DOHH2 (cell line): ENCODE data around the gene SLC2A6.

ENCODE experiments used
- H3F3A ChIP-seq: fragments of 200-600 bp; sonication (generic), shearing (Covaris generic); 2 replicates; pipeline ENCODE4 v1.6.0; 2016; ENCODE audit warnings: antibody characterized with exemption, mild to moderate bottlenecking; ENCODE audit not compliant: control insufficient read depth, insufficient read depth
- H3K27ac ChIP-seq: fragments of 200-600 bp; sonication (generic); 2 replicates; pipeline ENCODE4 v1.5.1; 2014; ENCODE audit warnings: low read depth, mild to moderate bottlenecking, low read length, moderate library complexity
- H3K27me3 ChIP-seq: fragments of 200-600 bp; sonication (generic); 2 replicates; pipeline ENCODE4 v1.6.1; 2014; ENCODE audit warnings: mild to moderate bottlenecking, low read length, mixed read lengths; ENCODE audit not compliant: control insufficient read depth
- H3K36me3 ChIP-seq: fragments of 200-600 bp; sonication (generic); 2 replicates; pipeline ENCODE4 v1.6.1; 2014; ENCODE audit warnings: mild to moderate bottlenecking, low read length, moderate library complexity, mixed read lengths; ENCODE audit not compliant: control insufficient read depth
- H3K4me1 ChIP-seq: fragments of 200-600 bp; sonication (generic); 2 replicates; pipeline ENCODE4 v1.6.1; 2014; ENCODE audit warnings: mild to moderate bottlenecking, low read length, mixed read lengths; ENCODE audit not compliant: control insufficient read depth
- H3K4me2 ChIP-seq: fragments of 200-600 bp; sonication (generic); 2 replicates; pipeline ENCODE4 v1.6.0; 2014; ENCODE audit warnings: mild to moderate bottlenecking, low read length, moderate library complexity
- H3K4me3 ChIP-seq: fragments of 200-600 bp; sonication (generic); 2 replicates; pipeline ENCODE4 v1.5.1; 2014; ENCODE audit warnings: mild to moderate bottlenecking, low read length, mixed read lengths
- H3K79me2 ChIP-seq: fragments of 200-600 bp; sonication (generic); 2 replicates; pipeline ENCODE4 v1.6.1; 2014; ENCODE audit warnings: mild to moderate bottlenecking, low read length, mixed read lengths; ENCODE audit not compliant: control insufficient read depth
- H3K9me2 ChIP-seq: fragments of 200-600 bp; sonication (generic); replicated peaks from 2 replicates; pipeline ENCODE4 v1.6.1; 2014; ENCODE audit warnings: mild to moderate bottlenecking, low read length, mixed read lengths; ENCODE audit not compliant: control insufficient read depth
- H3K9me3 ChIP-seq: fragments of 200-600 bp; sonication (generic); 2 replicates; pipeline ENCODE4 v1.6.1; 2014; ENCODE audit warnings: antibody characterized with exemption, low read length, mixed read lengths; ENCODE audit not compliant: control insufficient read depth, insufficient read depth
- H4K20me1 ChIP-seq: fragments of 200-600 bp; sonication (generic); 2 replicates; pipeline ENCODE4 v1.6.0; 2014; ENCODE audit warnings: low read depth, mild to moderate bottlenecking, antibody characterized with exemption, low read length, moderate library complexity; ENCODE audit not compliant: control insufficient read depth, insufficient read depth
- CTCF ChIP-seq: fragments of 200-600 bp; sonication (generic); IDR thresholded peaks from one replicate; pipeline ENCODE4 v1.5.1; 2014; ENCODE audit warnings: antibody characterized with exemption, mild to moderate bottlenecking, low read depth, low read length; ENCODE audit not compliant: poor library complexity, severe bottlenecking
- EZH2phosphoT487 ChIP-seq: fragments of 200-600 bp; sonication (generic); IDR thresholded peaks from 2 replicates; pipeline ENCODE4 v1.6.1; 2017; ENCODE audit warnings: borderline replicate concordance, mild to moderate bottlenecking, antibody characterized with exemption, low read length, moderate library complexity, mixed read lengths

The SLC2A6 gene

GRCh38 chr9:133424187-133424586, 54.7 kb downstream of the SLC2A6 start:
- TF ChIP-seq CTCF (no peak), EZH2phosphoT487 (no peak)
- Histone ChIP-seq H3K4me1 (peaks cover 26% of the 10 kb centered on the region), H3K27ac (no peak overlapping the region), H3K27me3 (peaks cover 20% of the 10 kb centered on the region), H3K9me2 (no peaks in the 10 kb centered on the region), H3K4me2 (no peak overlapping the region), H3F3A (peaks cover 13% of the 10 kb centered on the region), H3K79me2 (peaks cover 2% of the 10 kb centered on the region), H3K9me3 (no peaks in the 10 kb centered on the region), H3K4me3 (no peak overlapping the region), H4K20me1 (no peaks in the 10 kb centered on the region), H3K36me3 (no peaks in the 10 kb centered on the region)

- no peaks in the 10 kb centered on the region for H3K9me2 ChIP-seq
- no peak overlapping the region for H3K4me2 ChIP-seq
- H3K4me3 ChIP-seq: no peak overlapping the region
- H3K79me2 ChIP-seq: peaks cover 12% of the 10 kb centered on the region
- TF ChIP-seq CTCF (no peak), EZH2phosphoT487 (no peak)
- H3K27me3 ChIP-seq: peaks cover 19% of the 10 kb centered on the region
- no peak overlapping the region for H3K27ac ChIP-seq
- H4K20me1 ChIP-seq: no peaks in the 10 kb centered on the region
- H3K9me3 ChIP-seq: no peaks in the 10 kb centered on the region
- H3F3A ChIP-seq: peaks cover 13% of the 10 kb centered on the region
- H3K36me3 ChIP-seq: no peaks in the 10 kb centered on the region
- peaks cover 32% of the 10 kb centered on the region for H3K4me1 ChIP-seq
Observed at GRCh38 chr9:133423216-133423615, 55.7 kb downstream of the SLC2A6 start.

GRCh38 chr9:133421615-133422542, 57.0 kb downstream of the SLC2A6 start, which contains the start of gene ADAMTS13:
Gene ADAMTS13, plus strand, starts transcription at chr9:133422367. Its CDS starts 77 bp downstream, at chr9:133422444.
- no peaks in the 10 kb centered on the region for H3K9me2 ChIP-seq
- peaks cover 33% of the 10 kb centered on the region for H3K4me1 ChIP-seq
- H3K4me2 ChIP-seq: no peak within 1 kb of the TSS
- no peak for TF ChIP-seq EZH2phosphoT487
- peak; percentile 32 for TF ChIP-seq CTCF
- peaks cover 6% of the 10 kb centered on the region for H3K36me3 ChIP-seq
- no peak within 1 kb of the TSS for H3K4me3 ChIP-seq
- H3K9me3 ChIP-seq: no peaks in the 10 kb centered on the region
- H4K20me1 ChIP-seq: no peaks in the 10 kb centered on the region
- H3F3A ChIP-seq: peaks cover 13% of the 10 kb centered on the region
- H3K27ac ChIP-seq: no peak within 1 kb of the TSS
- peaks cover 26% of the 10 kb centered on the region for H3K79me2 ChIP-seq
- H3K27me3 ChIP-seq: peaks cover 8% of the 10 kb centered on the region; the same call in 1 of the 2 replicates
